GM23338 (cell line): ENCODE results near the gene OLIG1. TPM values are rescaled to one million over a fixed set of nuclear protein-coding genes. Genes with fewer than 3 reads are reported as not detected.

Experiments
- ATAC-seq: fragments of 200-7000 bp; cut with Tn5 transposase; 3 replicates; pipeline ENCODE4 v1.9.1; 2020
- DNase-seq: peaks from one replicate; pipeline ENCODE4 v3.0.0-alpha.2; 2015; ENCODE audit warnings: low spot score
- H2AFZ ChIP-seq: fragments of 200-600 bp; sonication (generic); 2 replicates; pipeline ENCODE4 v1.8.0; 2016; ENCODE audit warnings: antibody characterized with exemption, mild to moderate bottlenecking, moderate library complexity
- H3F3A ChIP-seq: fragments of 200-600 bp; sonication (generic); replicated peaks from 2 replicates; pipeline ENCODE4 v1.8.0; 2017; ENCODE audit warnings: antibody characterized with exemption, mixed run types, low read depth
- H3K27ac ChIP-seq: fragments of 200-600 bp; sonication (generic); 2 replicates; pipeline ENCODE4 v1.6.1; 2016; ENCODE audit warnings: low read depth
- H3K27me3 ChIP-seq: fragments of 200-600 bp; sonication (generic); 2 replicates; pipeline ENCODE4 v1.8.0; 2016; ENCODE audit warnings: mild to moderate bottlenecking, mixed run types, moderate library complexity; ENCODE audit not compliant: insufficient read depth
- H3K36me3 ChIP-seq: fragments of 200-600 bp; sonication (generic); 2 replicates; pipeline ENCODE4 v1.8.0; 2016; ENCODE audit warnings: mild to moderate bottlenecking; ENCODE audit not compliant: insufficient read depth
- H3K4me1 ChIP-seq: fragments of 200-600 bp; sonication (generic); 2 replicates; pipeline ENCODE4 v1.8.0; 2016; ENCODE audit warnings: mild to moderate bottlenecking, moderate library complexity; ENCODE audit not compliant: insufficient read depth
- H3K4me2 ChIP-seq: fragments of 200-600 bp; sonication (generic); 2 replicates; pipeline ENCODE4 v1.7.1; 2017; ENCODE audit warnings: mixed run types
- H3K4me3 ChIP-seq: fragments of 200-600 bp; sonication (generic); 2 replicates; pipeline ENCODE4 v1.6.1; 2016; ENCODE audit warnings: mixed run types
- H3K79me2 ChIP-seq: fragments of 200-600 bp; sonication (generic); replicated peaks from 2 replicates; pipeline ENCODE4 v1.8.0; 2017; ENCODE audit warnings: mild to moderate bottlenecking; ENCODE audit not compliant: insufficient read depth
- H3K9me2 ChIP-seq: fragments of 200-600 bp; sonication (generic); 2 replicates; pipeline ENCODE4 v1.8.0; 2017; ENCODE audit not compliant: insufficient read depth
- H4K20me1 ChIP-seq: fragments of 200-600 bp; sonication (generic); replicated peaks from 2 replicates; pipeline ENCODE4 v1.8.0; 2017; ENCODE audit warnings: mild to moderate bottlenecking; ENCODE audit not compliant: insufficient read depth
- H3K27ac Mint-ChIP-seq: 2 replicates; pipeline ENCODE4 v1.8.0; 2020; ENCODE audit warnings: inconsistent platforms, mild to moderate bottlenecking, moderate library complexity, mixed read lengths
- H3K27me3 Mint-ChIP-seq: 3 replicates; pipeline ENCODE4 v1.8.0; 2022; ENCODE audit warnings: low read depth, mild to moderate bottlenecking, moderate library complexity, mixed read lengths, inconsistent platforms; ENCODE audit not compliant: insufficient read depth, poor library complexity
- H3K36me3 Mint-ChIP-seq: 3 replicates; pipeline ENCODE4 v1.8.0; 2021; ENCODE audit warnings: low read depth, mild to moderate bottlenecking, inconsistent platforms, moderate library complexity, mixed read lengths
- H3K4me1 Mint-ChIP-seq: 3 replicates; pipeline ENCODE4 v1.8.0; 2020; ENCODE audit warnings: mild to moderate bottlenecking, inconsistent platforms, mixed read lengths
- H3K4me3 Mint-ChIP-seq: 3 replicates; pipeline ENCODE4 v1.8.0; 2021; ENCODE audit warnings: moderate library complexity, mild to moderate bottlenecking, inconsistent platforms, mixed read lengths
- H3K9me3 Mint-ChIP-seq: 3 replicates; pipeline ENCODE4 v1.8.0; 2020; ENCODE audit warnings: moderate library complexity, mild to moderate bottlenecking, inconsistent platforms, mixed read lengths
- CTCF ChIP-seq, 2 experiments: fragments of 200-600 bp in 1 of 2; sonication (generic) in 1 of 2; conservative IDR thresholded peaks; 2 replicates each; pipeline versions ENCODE4 v1.5.1 to v1.6.1; 2016 to 2017; ENCODE audit warnings: antibody characterized with exemption in 2 of 2, low read depth in 2 of 2, mild to moderate bottlenecking in 2 of 2, moderate library complexity in 1 of 2
- ETS1 ChIP-seq: IDR thresholded peaks from 2 replicates; pipeline ENCODE4 v1.6.1; 2016; ENCODE audit warnings: antibody characterized with exemption
- EZH2phosphoT487 ChIP-seq: fragments of 200-600 bp; sonication (generic); IDR thresholded peaks from one replicate; pipeline ENCODE4 v1.8.1; 2018; ENCODE audit warnings: antibody characterized with exemption; ENCODE audit not compliant: unreplicated experiment
- NANOG ChIP-seq: IDR thresholded peaks from 2 replicates; pipeline ENCODE4 v1.6.1; 2016; ENCODE audit warnings: antibody characterized with exemption, borderline replicate concordance
- ZNF114 ChIP-seq: fragments of 250-450 bp; sonication (Bioruptor Pico); IDR thresholded peaks from 2 replicates; pipeline ENCODE4 v1.5.0; 2020; ENCODE audit warnings: mild to moderate bottlenecking, moderate library complexity
- ZNF462 ChIP-seq: fragments of 250-450 bp; sonication (Bioruptor Pico); IDR thresholded peaks from 2 replicates; pipeline ENCODE4 v1.5.0; 2020; ENCODE audit warnings: mild to moderate bottlenecking, moderate library complexity
- polyA plus RNA-seq: library from polyadenylated mRNA; unstranded; fragments of >200 nt; fragmentation: Nextera tagmentation; extraction: Ambion mirVana; gene quantifications from 2 replicates; pipeline ENCODE4 v1.2.1, GENCODE V29; 2016
- total RNA-seq: library from RNA; depleted of rRNA; stranded (reverse); fragments of >200 nt; shearing (Covaris generic); gene quantifications from 2 replicates; pipeline ENCODE4 v1.2.3, GENCODE V29; 2014

Gene OLIG1
- total and polyA plus RNA-seq, 2 experiments from 2014 or later, result 0.14 to 0.81 TPM

- H3K36me3 ChIP-seq, result no peaks in the 10 kb centered on the region
- no peak overlapping the region; the same call in 1 of the 2 replicates for H3K4me2 ChIP-seq
- 0 out of 2 replicates have a peak, but pooled peaks cover 7% of the 10 kb centered on the region for H3K27me3 ChIP-seq
- Mint-ChIP-seq H3K9me3 (no peaks in the 10 kb centered on the region), H3K27me3 (peaks cover 2% of the 10 kb centered on the region), H3K27ac (no peak overlapping the region), H3K4me3 (no peak overlapping the region), H3K36me3 (no peaks in the 10 kb centered on the region), H3K4me1 (peaks cover 22% of the 10 kb centered on the region)
- H3K79me2 ChIP-seq, result no peaks in the 10 kb centered on the region
- no peak overlapping the region; the same call in 1 of the 2 replicates for H2AFZ ChIP-seq
- no peaks in the 10 kb centered on the region for H3F3A ChIP-seq
- H3K4me1 ChIP-seq, result peaks cover 15% of the 10 kb centered on the region
- ATAC-seq, result peak; percentile 38; the same call in 2 of the 3 replicates
- TF ChIP-seq NANOG (no peak), ETS1 (no peak), CTCF (conservative IDR thresholded peaks at IDR 0.05; ENCODE audit: low read depth in 2 of 2) (no peak), ZNF462 (no peak), ZNF114 (CRISPR knock-in tag) (no peak), EZH2phosphoT487 (no peak)
- H3K9me2 ChIP-seq, result no peaks in the 10 kb centered on the region
- H4K20me1 ChIP-seq, result no peaks in the 10 kb centered on the region
- no peak overlapping the region for H3K27ac ChIP-seq
- peak; percentile 39 for DNase-seq
- H3K4me3 ChIP-seq, result no peak overlapping the region
Measured at GRCh38 chr21:33046455-33046854, 23.5 kb upstream of the OLIG1 start.
